Cerebellar nuclear complex (tissue), 1 donor: ENCODE results near the gene TSHZ2.

Source experiments
- DNase-seq, 2 experiments: peaks; one replicate each; lab custom pipeline; 2025; lab: John Stamatoyannopoulos, UW

Gene TSHZ2, protein sequence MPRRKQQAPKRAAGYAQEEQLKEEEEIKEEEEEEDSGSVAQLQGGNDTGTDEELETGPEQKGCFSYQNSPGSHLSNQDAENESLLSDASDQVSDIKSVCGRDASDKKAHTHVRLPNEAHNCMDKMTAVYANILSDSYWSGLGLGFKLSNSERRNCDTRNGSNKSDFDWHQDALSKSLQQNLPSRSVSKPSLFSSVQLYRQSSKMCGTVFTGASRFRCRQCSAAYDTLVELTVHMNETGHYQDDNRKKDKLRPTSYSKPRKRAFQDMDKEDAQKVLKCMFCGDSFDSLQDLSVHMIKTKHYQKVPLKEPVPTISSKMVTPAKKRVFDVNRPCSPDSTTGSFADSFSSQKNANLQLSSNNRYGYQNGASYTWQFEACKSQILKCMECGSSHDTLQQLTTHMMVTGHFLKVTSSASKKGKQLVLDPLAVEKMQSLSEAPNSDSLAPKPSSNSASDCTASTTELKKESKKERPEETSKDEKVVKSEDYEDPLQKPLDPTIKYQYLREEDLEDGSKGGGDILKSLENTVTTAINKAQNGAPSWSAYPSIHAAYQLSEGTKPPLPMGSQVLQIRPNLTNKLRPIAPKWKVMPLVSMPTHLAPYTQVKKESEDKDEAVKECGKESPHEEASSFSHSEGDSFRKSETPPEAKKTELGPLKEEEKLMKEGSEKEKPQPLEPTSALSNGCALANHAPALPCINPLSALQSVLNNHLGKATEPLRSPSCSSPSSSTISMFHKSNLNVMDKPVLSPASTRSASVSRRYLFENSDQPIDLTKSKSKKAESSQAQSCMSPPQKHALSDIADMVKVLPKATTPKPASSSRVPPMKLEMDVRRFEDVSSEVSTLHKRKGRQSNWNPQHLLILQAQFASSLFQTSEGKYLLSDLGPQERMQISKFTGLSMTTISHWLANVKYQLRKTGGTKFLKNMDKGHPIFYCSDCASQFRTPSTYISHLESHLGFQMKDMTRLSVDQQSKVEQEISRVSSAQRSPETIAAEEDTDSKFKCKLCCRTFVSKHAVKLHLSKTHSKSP (N-terminal part only)

GRCh38 chr20:52972190-52972937 lies at the start of gene TSHZ2:
TSS of gene TSHZ2 (plus strand) at chr20:52972358. CDS start at chr20:52973294, 936 bp downstream.
- no peak for DNase-seq

GRCh38 chr20:52922436-52922835 lies 49.7 kb upstream of the TSHZ2 start:
- DNase-seq = no peak

DNA sequence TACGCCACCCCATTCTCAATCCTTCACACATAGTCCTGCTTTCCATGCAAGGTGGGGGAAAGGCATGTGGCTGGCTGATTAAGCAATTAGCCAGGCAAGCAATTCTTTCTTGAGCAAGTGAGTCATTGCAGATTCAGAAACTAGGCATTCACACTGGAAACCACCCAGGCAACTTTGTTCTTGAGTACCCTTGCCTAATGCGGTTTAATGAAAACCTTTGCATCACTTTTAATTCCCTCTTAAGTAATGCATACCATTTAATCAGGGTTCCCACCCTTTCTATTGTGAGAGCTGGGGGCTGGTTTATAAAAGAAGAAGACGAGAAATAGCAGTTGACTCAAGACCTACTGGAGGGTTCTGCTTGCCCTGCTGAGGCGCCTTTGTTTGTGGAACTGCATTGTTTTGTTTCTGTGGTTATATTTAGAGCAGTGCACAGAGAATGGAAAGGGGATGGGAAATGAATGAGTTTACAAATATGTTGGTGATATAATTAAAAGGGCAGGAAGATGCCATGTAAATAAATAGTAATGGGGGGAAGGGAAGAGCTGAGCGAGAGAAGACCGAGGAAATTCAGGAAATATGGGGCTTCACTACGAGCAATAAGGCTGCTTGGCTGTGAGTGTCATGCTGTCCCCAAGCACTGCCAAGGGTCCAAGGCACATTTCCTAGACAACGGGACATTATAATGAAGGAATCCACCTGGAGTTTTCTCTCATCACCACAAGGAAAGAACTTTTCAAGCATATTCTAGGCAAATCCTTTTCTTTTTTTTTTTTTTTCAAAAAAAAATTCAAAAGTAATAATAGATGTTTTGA lies 48.8 kb upstream of the TSHZ2 start:
- no peak for DNase-seq

GRCh38 chr20:52924411-52925271 lies 47.5 kb upstream of the TSHZ2 start:
- DNase-seq = no peak

- DNase-seq = no peak
These were observed 45.7 kb upstream of the TSHZ2 start for GRCh38 chr20:52926505-52926904.

DNA sequence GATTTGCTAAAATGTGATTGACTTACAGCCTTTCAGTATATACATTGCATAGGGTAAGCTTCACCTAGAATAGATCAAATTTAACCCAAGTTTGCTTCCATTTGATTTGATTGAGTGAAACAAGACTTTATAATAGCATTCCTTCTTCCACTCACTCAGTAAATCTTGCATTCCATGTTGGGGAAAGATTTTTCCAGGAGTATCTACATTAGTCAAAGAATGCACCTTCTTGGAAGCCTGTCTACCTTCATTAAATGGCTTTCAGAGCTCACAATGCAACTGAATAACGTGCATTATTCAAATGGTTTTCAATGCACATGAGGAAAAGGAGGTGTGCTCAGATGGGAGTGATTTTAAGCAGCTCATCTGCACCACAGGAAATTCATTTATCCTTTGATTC lies 38.3 kb upstream of the TSHZ2 start:
- DNase-seq = no peak

DNA sequence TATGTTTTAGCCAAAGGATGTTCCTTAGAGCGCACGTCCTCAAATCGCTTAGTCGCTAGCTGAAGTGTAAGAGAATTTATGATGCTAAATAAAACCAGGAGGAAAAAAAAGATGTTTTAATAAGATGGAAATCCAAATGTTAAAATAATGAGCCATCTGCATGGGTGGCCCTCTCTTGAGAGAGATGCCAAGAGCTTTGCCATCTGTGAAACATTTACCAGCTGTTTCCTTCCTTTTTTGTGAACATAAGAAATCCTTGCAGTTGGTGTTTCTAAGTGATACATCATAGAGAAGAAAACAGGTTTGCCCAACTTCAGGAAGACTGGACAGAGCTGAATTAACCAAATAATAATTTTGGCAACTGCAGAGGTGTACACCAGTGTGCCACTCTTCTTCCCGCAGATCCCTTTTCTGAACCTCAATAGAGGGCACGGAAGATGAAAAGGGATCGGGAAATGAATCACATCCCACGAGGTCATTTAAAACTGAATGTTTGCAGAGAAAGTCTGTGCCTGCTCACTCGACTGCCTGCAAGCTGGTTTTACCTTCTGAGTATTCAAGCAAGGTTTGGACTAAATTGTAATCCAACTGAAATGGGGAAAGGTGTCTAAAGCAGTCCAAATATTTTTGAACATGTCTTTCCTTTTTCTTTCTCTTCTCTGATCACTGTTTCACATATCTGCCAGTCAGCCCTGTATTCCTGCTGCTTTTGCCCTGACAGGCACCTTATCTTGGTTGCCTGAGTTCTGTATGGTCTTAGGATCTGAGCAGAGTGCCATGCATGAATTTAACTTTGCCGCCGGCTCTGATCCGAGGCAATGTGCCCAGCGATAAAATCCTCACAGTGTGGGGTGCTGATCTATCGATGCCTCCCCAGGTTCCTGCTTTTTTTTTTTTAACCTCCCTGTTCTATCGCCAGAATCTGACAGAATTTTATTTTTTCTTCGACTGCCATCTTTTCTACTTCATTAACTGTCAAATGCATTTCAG lies 35.5 kb upstream of the TSHZ2 start:
- no peak for DNase-seq

DNA sequence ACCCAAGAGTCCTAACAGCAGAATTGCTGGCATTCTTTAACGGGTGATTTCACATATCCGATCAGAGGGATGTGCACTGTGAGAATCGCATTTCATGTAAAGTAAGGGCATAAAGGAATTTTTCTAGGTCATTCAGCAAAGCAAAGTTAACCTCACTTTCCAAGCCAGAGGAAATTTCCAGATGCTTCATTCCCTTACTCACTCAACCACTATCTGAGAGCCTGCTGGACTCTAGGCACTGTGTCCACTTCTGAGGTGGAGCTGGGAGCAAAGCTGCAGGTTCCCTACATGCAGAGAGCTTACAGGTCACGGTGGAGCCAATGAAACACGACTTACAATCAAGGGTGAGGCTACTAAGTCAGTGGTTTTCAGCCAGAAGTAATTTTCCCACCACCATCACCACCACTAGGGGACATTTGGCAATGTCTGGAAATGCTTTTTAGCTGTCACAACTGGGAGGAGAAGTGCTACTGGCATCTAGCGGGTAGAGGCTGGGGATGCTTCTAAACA lies 34.5 kb upstream of the TSHZ2 start:
- DNase-seq = no peak

- DNase-seq = no peak
These were observed 33.0 kb upstream of the TSHZ2 start for GRCh38 chr20:52939141-52939540.

DNA sequence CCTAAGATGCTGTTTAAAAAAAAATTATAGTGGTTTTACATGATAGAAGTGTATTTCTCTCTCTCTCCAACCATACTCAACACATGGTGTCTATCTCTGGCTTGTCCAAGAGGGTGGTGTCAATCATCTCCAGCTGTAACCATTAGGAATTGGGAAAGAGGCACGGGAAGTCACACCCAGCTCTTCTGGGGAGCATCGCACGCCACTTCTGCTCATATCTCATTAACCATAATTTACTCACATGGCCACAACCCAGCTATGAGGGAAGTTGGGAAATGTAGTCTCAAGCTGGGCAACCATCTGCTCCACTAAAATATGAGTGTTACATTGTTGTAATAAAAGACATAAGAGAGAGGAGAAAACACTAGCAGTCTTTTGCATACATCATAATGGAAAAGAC lies 30.4 kb upstream of the TSHZ2 start:
- DNase-seq = no peak

DNA sequence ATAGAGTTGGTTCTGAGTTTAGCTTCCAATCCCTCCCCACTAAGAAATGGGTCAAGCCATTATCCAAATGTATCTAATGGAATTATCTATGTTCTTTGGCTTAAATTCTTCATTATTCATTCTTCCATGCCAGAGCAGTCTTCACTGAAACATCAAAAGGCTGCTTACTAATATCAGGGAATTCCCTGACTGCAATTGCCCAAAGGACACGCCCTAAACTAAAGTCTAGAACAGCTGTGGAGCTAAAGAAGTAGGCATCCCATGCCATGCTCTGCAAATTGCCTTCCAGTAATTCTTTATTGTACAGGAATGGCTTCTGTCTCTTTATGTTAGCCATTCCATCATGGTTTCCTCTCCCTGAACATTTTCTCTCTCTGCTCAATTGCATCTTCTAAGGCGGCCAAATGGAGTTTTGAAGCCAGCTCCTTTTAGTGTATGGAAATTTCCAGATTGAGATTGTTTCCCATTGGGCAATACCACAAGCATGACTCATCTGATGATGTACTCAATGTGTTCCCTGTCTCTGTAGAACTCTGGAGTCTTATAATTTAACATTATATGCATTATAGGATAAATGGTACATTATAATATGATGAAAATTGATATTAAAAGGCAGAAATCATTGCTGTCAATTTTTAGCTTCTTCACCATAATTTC lies 28.8 kb upstream of the TSHZ2 start:
- no peak for DNase-seq

GRCh38 chr20:52945268-52945667 lies 26.9 kb upstream of the TSHZ2 start:
- DNase-seq = no peak

DNA sequence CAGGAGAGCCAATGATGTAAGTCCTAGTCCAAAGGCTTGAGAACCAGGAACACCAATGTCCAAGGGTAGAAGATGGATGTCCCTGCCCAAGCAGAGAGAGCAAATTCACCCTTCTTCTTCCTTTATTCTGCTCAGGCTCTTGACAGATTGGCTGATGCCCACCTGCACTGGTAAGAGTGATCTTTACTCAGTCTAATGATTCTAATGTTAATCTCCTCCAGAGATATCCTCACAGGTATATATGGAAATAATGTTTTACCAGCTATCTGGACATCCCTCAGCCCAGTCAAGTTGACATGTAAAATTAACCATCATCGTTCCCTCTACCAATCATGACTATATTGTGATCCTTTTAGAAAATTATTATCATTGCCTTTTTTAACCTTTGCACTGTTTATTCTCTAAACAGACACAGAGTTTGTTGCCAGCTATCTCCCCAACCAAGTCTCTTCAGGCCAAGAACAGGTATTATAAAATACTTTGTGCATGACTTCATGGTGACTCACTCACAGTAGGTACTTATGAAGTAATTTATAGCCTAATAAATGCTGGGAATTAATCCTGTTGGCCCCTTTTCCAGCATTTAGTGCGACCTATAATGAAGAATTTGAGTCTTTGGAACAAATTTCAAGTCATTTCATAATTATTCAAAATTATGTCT lies 26.2 kb upstream of the TSHZ2 start:
- no peak for DNase-seq

GRCh38 chr20:52948491-52948890 lies 23.7 kb upstream of the TSHZ2 start:
- DNase-seq = no peak

DNA sequence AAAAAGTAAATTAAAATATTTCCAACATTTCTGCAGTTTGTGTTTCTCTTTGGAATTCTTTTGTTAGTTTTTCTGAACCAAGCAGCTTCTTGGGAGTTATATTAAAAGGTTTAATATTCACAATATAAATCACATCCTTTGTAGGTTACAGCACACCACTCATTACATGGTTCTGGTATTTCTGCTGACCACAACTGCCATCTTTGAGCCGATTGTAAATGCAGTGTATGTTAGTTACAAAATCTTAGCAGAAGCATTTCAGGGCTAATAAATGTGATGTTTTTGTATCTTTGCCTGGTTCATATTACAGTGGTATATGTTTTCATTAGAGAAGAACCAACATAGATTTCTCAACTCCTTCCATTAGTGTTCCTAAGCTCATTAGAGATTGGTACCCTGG lies 19.1 kb upstream of the TSHZ2 start:
- no peak for DNase-seq

DNA sequence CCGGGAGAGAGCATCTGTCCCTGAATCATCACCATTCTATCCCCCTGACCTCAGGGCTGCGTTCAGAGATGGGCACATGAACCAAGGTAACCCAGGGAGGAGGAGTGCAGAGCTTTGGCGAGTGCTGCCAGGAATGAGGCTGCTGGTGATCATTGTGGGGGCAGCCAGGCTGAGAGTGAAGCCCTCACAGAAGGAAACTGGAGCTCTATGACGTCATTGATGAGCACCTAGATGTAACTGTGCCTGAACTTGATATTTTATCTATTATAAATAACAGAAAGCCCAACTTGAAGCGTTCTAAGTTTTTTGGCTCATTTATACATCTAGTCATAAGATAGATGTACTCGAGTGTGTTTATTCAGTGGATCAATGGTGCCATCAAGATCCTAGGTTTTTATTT lies 17.3 kb upstream of the TSHZ2 start:
- no peak for DNase-seq

DNA sequence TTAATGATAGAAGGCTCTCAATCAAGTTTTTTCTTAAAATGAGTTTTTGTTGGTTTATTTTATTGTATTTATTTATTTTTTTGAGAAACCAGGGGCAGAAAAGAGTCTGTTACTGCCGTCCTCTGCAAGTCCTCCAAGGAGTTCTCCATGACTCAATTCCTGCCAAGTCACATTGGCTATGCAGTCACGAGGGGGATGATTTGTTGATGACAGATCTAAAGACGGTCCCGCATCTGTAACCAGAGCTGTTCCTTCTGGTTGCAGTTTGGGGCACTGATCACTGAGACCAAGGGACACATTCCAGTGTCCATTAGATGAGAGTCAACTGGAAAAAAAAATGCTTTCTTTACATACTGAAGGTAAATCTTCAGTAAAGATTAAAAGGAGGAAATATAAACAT lies 13.9 kb upstream of the TSHZ2 start:
- DNase-seq = no peak

DNA sequence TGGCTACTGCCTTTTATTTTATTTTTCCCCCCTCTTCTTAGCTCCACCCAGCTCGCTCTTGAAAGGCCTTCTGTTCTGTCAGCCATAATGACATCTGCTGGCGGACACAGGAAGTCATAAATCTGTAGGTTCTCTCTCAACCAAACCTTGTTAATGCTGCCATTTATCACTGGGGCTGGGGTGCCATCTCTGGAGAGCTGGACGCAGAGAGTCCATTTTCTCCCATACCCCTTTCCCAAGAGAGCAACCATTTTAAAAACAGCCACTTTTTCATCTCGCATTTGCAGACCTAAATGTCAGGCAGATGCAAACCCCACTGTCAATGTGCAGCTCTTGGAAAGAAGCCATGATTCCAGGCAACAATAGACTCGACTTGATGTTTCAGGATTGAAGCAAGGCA lies 13.0 kb upstream of the TSHZ2 start:
- DNase-seq = no peak
